ENCODE data around the gene NDUFAF3.

Gene NDUFAF3

GRCh38 chr3:49020330-49021212 is 1.4 kb upstream of the NDUFAF3 start (continued):
- TF ChIP-seq REST (tag by site-specific recombination; IDR thresholded peaks at IDR 0.05) (peak; percentile 69), ZNF423 (tag by site-specific recombination; IDR thresholded peaks at IDR 0.05) (0 out of 2 replicates have a peak, but pooled peaks have one; percentile 11), ZNF513 (tag by site-specific recombination; IDR thresholded peaks at IDR 0.05) (no peak), ZNF76 (tag by site-specific recombination; IDR thresholded peaks at IDR 0.05; ENCODE audit: borderline replicate concordance, low read depth) (peak; percentile 64; the same call in 1 of the 2 replicates), ZNF211 (tag by site-specific recombination; IDR thresholded peaks at IDR 0.05; ENCODE audit: low read depth) (no peak), OSR2 (tag by site-specific recombination; IDR thresholded peaks at IDR 0.05) (no peak), GLIS2 (tag by site-specific recombination; IDR thresholded peaks at IDR 0.05) (peak; percentile 86), GLIS1 (tag by site-specific recombination; IDR thresholded peaks at IDR 0.05) (peak; percentile 83), EGR2 (tag by site-specific recombination; IDR thresholded peaks at IDR 0.05; ENCODE audit: low read depth) (peak; percentile 48; the same call in 1 of the 2 replicates)
- TF ChIP-seq, protein P1, sequence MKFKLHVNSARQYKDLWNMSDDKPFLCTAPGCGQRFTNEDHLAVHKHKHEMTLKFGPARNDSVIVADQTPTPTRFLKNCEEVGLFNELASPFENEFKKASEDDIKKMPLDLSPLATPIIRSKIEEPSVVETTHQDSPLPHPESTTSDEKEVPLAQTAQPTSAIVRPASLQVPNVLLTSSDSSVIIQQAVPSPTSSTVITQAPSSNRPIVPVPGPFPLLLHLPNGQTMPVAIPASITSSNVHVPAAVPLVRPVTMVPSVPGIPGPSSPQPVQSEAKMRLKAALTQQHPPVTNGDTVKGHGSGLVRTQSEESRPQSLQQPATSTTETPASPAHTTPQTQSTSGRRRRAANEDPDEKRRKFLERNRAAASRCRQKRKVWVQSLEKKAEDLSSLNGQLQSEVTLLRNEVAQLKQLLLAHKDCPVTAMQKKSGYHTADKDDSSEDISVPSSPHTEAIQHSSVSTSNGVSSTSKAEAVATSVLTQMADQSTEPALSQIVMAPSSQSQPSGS (tag by site-specific recombination; IDR thresholded peaks at IDR 0.05; ENCODE audit: low read depth) = no peak
- TF ChIP-seq, protein P2, sequence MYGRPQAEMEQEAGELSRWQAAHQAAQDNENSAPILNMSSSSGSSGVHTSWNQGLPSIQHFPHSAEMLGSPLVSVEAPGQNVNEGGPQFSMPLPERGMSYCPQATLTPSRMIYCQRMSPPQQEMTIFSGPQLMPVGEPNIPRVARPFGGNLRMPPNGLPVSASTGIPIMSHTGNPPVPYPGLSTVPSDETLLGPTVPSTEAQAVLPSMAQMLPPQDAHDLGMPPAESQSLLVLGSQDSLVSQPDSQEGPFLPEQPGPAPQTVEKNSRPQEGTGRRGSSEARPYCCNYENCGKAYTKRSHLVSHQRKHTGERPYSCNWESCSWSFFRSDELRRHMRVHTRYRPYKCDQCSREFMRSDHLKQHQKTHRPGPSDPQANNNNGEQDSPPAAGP (tag by site-specific recombination; IDR thresholded peaks at IDR 0.05) = 0 out of 2 replicates have a peak, but pooled peaks have one; percentile 24
- TF ChIP-seq, protein P3, sequence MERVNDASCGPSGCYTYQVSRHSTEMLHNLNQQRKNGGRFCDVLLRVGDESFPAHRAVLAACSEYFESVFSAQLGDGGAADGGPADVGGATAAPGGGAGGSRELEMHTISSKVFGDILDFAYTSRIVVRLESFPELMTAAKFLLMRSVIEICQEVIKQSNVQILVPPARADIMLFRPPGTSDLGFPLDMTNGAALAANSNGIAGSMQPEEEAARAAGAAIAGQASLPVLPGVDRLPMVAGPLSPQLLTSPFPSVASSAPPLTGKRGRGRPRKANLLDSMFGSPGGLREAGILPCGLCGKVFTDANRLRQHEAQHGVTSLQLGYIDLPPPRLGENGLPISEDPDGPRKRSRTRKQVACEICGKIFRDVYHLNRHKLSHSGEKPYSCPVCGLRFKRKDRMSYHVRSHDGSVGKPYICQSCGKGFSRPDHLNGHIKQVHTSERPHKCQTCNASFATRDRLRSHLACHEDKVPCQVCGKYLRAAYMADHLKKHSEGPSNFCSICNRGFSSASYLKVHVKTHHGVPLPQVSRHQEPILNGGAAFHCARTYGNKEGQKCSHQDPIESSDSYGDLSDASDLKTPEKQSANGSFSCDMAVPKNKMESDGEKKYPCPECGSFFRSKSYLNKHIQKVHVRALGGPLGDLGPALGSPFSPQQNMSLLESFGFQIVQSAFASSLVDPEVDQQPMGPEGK (tag by site-specific recombination; IDR thresholded peaks at IDR 0.05) = peak; percentile 62; the same call in 1 of the 2 replicates
- TF ChIP-seq, protein P4, sequence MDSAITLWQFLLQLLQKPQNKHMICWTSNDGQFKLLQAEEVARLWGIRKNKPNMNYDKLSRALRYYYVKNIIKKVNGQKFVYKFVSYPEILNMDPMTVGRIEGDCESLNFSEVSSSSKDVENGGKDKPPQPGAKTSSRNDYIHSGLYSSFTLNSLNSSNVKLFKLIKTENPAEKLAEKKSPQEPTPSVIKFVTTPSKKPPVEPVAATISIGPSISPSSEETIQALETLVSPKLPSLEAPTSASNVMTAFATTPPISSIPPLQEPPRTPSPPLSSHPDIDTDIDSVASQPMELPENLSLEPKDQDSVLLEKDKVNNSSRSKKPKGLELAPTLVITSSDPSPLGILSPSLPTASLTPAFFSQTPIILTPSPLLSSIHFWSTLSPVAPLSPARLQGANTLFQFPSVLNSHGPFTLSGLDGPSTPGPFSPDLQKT (IDR thresholded peaks at IDR 0.05; ENCODE audit: borderline replicate concordance, low read depth, low read length) = no peak
- TF ChIP-seq, protein P5, sequence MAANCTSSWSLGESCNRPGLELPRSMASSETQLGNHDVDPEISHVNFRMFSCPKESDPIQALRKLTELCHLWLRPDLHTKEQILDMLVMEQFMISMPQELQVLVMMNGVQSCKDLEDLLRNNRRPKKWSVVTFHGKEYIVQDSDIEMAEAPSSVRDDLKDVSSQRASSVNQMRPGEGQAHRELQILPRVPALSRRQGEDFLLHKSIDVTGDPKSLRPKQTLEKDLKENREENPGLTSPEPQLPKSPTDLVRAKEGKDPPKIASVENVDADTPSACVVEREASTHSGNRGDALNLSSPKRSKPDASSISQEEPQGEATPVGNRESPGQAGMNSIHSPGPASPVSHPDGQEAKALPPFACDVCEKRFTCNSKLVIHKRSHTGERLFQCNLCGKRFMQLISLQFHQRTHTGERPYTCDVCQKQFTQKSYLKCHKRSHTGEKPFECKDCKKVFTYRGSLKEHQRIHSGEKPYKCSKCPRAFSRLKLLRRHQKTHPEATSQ (tag by site-specific recombination; IDR thresholded peaks at IDR 0.05) = no peak
- TF ChIP-seq, protein P6, sequence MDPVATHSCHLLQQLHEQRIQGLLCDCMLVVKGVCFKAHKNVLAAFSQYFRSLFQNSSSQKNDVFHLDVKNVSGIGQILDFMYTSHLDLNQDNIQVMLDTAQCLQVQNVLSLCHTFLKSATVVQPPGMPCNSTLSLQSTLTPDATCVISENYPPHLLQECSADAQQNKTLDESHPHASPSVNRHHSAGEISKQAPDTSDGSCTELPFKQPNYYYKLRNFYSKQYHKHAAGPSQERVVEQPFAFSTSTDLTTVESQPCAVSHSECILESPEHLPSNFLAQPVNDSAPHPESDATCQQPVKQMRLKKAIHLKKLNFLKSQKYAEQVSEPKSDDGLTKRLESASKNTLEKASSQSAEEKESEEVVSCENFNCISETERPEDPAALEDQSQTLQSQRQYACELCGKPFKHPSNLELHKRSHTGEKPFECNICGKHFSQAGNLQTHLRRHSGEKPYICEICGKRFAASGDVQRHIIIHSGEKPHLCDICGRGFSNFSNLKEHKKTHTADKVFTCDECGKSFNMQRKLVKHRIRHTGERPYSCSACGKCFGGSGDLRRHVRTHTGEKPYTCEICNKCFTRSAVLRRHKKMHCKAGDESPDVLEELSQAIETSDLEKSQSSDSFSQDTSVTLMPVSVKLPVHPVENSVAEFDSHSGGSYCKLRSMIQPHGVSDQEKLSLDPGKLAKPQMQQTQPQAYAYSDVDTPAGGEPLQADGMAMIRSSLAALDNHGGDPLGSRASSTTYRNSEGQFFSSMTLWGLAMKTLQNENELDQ (tag by site-specific recombination; IDR thresholded peaks at IDR 0.05; ENCODE audit: low read depth) = no peak
- TF ChIP-seq, protein P7, sequence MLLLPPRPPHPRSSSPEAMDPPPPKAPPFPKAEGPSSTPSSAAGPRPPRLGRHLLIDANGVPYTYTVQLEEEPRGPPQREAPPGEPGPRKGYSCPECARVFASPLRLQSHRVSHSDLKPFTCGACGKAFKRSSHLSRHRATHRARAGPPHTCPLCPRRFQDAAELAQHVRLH (tag by site-specific recombination; IDR thresholded peaks at IDR 0.05) = no peak
- TF ChIP-seq, protein P8, sequence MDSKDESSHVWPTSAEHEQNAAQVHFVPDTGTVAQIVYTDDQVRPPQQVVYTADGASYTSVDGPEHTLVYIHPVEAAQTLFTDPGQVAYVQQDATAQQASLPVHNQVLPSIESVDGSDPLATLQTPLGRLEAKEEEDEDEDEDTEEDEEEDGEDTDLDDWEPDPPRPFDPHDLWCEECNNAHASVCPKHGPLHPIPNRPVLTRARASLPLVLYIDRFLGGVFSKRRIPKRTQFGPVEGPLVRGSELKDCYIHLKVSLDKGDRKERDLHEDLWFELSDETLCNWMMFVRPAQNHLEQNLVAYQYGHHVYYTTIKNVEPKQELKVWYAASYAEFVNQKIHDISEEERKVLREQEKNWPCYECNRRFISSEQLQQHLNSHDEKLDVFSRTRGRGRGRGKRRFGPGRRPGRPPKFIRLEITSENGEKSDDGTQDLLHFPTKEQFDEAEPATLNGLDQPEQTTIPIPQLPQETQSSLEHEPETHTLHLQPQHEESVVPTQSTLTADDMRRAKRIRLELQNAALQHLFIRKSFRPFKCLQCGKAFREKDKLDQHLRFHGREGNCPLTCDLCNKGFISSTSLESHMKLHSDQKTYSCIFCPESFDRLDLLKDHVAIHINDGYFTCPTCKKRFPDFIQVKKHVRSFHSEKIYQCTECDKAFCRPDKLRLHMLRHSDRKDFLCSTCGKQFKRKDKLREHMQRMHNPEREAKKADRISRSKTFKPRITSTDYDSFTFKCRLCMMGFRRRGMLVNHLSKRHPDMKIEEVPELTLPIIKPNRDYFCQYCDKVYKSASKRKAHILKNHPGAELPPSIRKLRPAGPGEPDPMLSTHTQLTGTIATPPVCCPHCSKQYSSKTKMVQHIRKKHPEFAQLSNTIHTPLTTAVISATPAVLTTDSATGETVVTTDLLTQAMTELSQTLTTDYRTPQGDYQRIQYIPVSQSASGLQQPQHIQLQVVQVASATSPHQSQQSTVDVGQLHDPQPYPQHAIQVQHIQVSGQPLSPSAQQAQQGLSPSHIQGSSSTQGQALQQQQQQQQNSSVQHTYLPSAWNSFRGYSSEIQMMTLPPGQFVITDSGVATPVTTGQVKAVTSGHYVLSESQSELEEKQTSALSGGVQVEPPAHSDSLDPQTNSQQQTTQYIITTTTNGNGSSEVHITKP (tag by site-specific recombination; IDR thresholded peaks at IDR 0.05) = peak; percentile 97
